SIG-M5 (cell line): ENCODE results near the gene C14orf132.

Experiments used
- DNase-seq: peaks from one replicate; lab custom pipeline; 2025; lab: John Stamatoyannopoulos, UW

C14orf132 gene

GRCh38 chr14:96040828-96041371, 1.7 kb downstream of the C14orf132 start:
- no peak for DNase-seq

DNA sequence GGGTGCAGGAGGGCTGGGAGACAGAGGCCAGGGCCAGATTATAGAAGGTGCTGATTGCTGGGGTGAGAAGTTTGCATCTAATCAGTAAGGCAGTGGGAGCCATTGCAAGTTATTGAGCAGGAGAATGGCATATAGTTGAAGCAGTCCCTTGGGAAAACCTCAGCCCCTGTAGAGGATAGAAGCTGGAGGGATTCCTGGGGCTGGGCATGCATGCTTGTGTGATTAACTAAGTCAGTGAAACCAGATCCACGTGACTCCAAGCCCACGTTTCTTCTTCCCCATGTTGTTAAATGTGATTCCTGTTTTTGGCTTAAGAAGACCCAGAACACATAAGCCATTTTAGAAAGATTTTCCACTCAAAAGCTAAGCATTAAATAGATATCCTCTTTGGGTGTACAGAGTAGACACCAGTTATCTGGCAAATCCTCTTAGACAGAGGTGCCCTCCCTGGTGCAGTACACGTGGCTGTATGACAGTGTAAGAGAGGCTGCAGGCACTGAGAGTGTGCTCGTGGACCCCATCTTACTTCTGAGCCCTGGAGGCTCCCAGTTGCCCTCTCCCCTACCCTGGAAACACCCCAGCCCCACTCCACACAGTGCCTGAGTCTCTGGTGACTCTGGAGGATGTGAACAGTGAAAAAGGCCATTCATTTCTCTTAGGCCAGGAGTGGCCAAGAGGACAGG, 3.2 kb downstream of the C14orf132 start:
- DNase-seq = no peak

- no peak for DNase-seq
These were observed 7.5 kb downstream of the C14orf132 start for GRCh38 chr14:96046630-96047029.

DNA sequence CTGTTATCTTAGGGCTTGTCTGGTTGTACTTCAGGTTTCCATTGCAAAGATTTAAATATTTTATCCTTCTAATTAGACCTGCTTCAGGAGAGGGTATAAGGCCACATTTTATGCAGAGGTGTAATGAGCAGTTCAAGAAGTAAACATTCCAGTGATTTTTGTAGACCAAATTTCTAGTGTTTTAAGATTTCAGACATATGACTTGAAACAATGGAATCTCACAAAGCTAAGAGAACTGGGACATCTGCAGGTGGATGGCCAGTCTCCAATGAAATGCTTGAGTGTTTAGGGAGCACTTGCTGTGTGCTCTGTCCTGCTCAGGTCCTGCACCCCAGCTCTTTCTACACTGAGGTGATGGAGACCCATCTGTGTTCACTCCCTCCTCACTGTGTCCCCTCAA, 7.9 kb downstream of the C14orf132 start:
- DNase-seq = no peak

- no peak for DNase-seq
These were observed 10.8 kb downstream of the C14orf132 start for GRCh38 chr14:96049932-96050331.

- DNase-seq = no peak
These were observed 11.3 kb downstream of the C14orf132 start for GRCh38 chr14:96050482-96050881.

- no peak for DNase-seq
These were observed 12.1 kb downstream of the C14orf132 start for GRCh38 chr14:96051231-96051630.

- no peak for DNase-seq
These were observed 12.7 kb downstream of the C14orf132 start for GRCh38 chr14:96051642-96052540.

DNA sequence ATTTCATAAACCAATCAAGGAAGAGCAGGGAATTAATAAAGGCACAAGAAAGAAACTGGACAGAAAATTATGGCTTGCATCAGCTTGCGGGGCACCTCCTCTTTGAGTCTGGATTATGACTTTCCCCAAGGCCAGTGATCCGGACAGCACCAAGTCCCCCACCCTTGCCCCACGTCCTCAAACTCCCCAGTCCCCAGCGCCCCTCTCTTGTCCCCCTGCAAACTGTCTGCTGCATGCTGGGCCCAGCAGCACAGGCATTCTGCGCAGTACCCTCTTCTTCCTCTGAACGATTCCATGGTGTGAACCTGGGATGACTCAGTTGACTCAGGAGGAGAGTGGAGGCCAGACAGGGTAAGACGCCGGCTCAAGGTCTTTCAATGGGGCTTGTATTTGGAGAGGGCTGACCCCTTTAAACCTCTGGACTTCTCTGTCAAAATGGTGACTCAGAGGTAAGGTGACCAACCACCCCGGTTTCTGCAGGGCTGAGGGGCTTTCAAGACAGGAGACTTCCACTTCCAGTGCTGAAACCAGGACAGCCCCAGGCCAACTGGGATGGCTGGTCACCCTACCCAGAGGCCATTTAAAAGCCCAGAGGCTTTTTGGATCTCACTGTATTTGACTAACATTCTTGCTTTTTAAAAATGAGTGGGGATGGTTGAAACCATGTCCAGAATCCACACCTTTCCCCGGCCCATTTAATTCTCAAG, 13.5 kb downstream of the C14orf132 start:
- no peak for DNase-seq

GRCh38 chr14:96053248-96053599, 14.1 kb downstream of the C14orf132 start:
- no peak for DNase-seq

- DNase-seq = no peak
These were observed 14.6 kb downstream of the C14orf132 start for GRCh38 chr14:96053600-96054381.

- no peak for DNase-seq
These were observed 15.5 kb downstream of the C14orf132 start for GRCh38 chr14:96054661-96055060.

DNA sequence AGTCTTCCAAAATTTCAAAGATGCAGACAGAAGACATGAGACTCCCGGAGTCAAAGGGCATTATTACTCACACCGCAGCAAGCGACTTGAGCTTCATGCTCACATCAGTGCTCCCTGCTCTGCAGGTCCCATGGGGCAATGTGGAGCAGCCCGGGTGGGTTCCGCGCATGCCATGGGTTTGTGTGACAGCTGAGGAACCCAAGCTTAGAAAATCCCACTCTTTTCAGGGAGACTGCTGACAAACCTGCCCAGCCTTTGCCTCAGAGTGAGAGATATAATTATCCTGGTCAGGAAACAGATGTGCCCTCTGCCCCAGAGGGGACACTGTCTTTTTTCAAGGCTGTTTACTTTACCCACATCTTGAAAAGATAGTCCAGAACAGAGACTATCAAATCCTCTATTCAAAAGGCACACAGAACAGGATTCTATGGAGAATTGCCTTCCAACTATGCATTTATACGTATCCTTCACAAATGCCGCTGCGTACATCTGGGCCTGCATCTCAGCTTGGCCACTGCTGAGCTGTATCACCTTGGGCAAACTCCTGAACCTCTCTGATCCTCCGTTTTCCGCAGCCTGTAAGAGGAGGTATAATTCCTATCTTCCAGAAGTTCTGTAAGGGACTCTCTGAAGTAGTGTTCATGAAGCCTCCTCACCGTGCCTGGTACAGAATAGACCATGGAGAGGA, 16.0 kb downstream of the C14orf132 start:
- no peak for DNase-seq

GRCh38 chr14:96055753-96056508, 16.8 kb downstream of the C14orf132 start:
- DNase-seq = no peak

- no peak for DNase-seq
These were observed 17.6 kb downstream of the C14orf132 start for GRCh38 chr14:96056509-96057422.

- DNase-seq = no peak
These were observed 18.6 kb downstream of the C14orf132 start for GRCh38 chr14:96057738-96058137.

DNA sequence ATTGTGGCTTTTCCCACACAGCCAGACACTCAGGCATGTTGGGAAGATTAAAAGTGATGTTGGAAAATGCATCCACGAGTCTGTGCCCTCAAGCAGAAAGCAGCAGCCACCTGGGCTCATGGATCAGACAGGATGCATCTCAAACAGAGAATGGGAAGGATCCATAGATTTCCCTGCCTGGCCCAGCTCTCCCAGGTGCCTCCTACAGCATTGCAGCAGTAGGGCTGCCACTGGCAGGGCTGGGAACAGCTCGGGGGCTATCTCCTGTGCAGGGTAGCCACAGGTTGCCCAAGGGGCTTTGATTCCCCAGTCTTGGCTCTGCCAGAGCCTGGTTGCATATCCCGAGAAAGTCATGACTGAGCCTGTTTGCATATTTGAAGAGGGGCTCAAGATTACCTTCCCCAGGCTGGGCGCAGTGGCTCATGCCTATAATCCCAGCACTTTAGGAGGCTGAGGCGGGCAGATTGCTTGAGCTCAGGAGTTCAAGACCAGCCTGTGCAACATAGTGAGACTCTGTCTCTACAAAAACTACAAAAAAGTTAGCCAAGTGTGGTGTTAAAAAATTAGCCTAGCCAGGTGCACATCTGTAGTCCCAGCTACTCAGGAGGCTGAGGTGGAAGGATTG, 19.5 kb downstream of the C14orf132 start:
- DNase-seq = no peak

DNA sequence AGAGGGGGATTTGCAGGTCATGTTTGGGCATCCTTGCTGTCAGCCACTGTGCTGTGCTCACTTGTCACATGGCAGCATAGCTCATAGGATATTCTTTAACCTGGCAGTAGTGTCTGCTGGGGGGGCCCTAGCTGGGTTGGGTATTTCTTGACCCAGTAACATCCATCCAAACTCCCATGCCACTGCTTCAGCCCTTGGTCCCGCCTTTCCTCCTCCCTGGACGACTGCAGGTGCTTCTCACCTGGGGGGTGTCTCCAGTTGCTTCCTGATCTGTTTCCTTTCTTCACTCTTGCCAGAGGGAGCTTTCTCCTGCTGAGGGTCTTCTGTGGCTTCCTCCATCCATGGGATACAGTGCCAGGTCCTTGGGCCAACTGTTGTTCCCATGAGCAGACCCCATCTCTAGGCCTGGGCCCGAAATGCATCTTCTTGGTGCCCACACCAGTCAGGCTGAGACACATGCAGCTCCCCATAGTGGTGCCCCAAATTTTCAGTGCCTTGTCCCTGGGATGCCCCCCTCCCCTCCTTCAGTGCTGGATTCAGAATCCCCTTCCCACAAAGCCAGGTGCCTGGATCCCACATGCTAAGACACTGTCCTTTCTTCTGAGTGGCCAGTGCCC, 20.5 kb downstream of the C14orf132 start:
- no peak for DNase-seq
